NCI-H1105 treated with DMSO at 0.1 percent for 48 hours (cell line): ENCODE data around the gene AP1M1.

Source experiments
- DNase-seq: peaks from one replicate; lab custom pipeline; 2025; lab: John Stamatoyannopoulos, UW

The AP1M1 gene

GRCh38 chr19:16185768-16186123 lies 12.0 kb upstream of the AP1M1 start:
- DNase-seq = peak; percentile 44

GRCh38 chr19:16188521-16188920 lies 9.2 kb upstream of the AP1M1 start:
- no peak for DNase-seq

- DNase-seq = no peak
These were observed 7.5 kb upstream of the AP1M1 start for GRCh38 chr19:16190198-16190597.

- DNase-seq = no peak
These were observed 7.0 kb upstream of the AP1M1 start for GRCh38 chr19:16190736-16191135.

DNA sequence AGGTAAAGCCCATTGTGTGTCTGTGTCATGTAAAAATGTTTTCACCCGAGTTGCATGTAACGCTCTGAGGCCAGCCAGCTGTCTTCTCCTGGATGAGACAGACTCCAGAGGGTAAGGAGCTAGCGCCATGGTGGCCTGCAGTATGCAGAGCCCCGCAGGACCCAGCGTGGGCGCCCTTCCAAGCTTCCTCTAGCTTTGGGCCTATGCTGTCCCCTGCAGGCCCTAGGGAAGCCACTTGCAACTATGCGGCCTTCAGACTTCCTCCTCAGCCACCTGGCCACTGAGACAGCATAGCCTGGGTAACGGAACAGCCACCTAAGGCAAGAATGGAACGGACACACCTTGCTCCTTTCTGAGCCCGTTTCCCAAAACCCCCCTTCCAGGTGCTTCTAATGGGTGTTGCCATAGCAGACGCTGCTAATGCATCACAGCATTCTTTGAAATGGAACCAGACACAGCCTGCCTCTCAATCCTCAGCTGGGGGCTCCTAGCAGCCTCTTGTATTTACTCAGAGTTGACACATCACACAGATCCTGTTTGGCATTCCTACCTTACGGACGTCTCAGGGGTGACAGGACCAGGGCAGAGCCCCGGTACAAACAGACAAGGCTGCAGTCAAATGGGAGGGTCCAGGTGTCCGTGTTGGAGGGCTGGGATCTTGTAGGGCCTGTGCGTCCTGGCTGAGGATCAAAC lies 6.3 kb upstream of the AP1M1 start:
- DNase-seq = no peak

GRCh38 chr19:16193466-16193865 lies 4.2 kb upstream of the AP1M1 start:
- no peak for DNase-seq

DNA sequence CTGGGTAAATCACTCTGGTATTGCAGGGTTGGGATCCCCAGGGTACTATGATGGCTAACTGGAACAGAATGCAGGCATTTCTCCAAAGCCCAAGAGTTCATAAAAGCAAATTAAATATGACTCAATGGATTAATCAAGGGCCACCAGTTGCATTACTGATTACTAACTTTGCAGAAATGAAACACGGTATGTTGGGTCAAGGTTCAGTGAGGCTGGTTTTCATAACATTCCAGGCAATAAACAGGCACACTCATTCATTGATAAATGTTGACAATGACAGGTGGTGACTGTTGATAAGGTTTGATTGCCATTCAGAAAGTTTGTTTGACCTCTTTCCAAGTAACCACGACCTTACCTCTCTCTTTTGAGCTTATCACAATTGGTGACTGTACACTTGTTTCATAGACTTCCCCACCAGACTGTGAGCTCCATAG lies 506 bp upstream of the AP1M1 start:
- no peak for DNase-seq

GRCh38 chr19:16198370-16198651 lies 600 bp downstream of the AP1M1 start:
- DNase-seq = no peak

DNA sequence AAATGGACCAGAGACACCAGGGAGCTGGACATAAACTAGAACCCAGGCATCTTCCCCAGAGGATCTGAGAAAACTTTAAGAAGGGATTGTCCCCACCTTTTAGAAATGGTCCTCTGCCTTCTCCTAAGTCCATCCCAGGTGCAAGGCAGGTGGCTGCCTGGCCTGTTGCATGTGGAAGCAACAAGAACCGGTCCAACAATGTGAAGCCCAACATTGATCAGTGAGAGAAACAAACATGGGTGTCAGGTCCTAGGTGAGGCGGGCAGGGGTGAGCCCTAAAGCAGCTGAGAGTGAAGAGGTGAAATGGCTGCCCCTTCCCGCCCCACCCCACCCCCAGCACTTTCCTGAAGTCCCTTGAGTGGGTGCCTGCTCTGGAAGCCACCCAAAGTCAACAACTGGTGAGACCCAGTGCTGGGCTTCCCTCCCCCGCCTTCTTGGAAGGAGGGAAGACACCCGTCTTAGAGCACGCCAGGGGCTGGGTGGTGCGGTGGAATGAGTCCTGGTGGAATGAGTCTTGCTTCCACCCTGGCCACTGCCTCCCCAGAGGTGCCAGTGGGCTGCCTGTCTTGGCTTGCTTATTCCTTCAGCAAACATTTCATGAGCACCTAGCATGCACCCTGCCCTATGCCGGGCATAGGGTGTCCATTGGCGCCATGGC lies 1.7 kb downstream of the AP1M1 start:
- DNase-seq = no peak

DNA sequence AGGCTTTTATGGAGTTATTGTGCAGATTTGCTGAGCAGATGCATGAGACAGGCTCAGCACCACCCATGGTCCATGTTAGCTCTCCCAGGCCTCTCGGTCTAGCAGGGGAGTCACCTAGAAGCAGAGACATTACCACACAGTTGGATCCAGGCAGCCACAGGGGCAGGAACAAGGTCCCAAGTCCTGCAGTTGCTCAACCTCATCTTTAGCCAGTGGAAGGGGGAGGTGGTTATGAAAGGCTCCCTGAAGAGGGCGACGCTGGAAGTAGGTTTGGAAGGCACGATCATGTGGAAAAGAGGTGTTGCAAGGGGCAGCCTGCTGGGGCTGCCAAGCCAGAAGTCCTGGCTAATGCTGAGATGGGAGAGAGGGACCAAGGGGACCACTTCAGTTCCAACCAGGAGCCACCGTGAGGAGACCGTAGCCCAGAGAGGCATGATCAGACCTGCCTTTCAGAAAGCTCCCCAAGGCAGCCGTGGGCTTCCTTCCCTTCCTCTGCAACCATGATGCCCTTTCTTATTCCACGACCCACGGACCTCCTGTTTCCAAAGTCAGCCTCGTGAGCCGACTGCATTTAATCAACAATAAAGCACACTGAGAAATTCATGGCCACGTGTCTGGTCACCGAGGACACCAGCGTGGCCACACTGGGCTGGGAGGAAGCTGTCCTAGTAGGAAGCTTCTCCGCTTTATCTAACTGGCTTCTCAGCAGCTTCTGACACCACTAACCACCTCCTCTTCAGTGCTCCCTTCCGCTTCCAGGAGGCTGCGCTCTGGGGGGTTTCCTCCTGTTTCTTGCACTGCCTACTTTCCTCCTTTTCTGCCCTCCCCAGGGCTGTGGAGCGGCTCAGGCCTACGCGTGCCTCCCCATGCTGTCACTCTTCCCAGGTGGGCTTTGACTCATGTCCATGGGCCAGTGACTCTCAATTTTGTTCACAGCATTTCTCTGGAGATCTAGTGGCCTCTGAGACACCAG lies 2.6 kb downstream of the AP1M1 start:
- no peak for DNase-seq

DNA sequence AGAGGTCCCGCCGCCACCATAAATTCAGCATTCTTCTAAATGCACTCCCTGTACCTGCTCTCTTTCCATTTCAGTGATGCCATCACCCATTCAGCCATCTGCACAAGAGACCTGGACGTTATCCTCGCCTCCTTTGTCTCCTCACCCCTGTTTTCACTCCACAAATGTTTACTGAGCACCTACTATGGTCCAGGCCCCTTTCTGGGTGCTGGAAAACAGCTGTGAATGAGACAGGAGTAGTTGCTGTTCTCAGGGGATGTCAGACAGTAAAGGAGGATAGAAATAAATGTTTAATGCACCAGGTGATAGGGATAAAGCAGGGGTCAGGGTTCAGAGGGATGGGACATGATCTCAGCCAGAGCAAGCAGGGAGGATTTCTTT lies 3.3 kb downstream of the AP1M1 start:
- DNase-seq = no peak

GRCh38 chr19:16202320-16203255 lies 4.9 kb downstream of the AP1M1 start:
- DNase-seq = no peak

GRCh38 chr19:16203256-16204004 lies 5.7 kb downstream of the AP1M1 start:
- DNase-seq = no peak

DNA sequence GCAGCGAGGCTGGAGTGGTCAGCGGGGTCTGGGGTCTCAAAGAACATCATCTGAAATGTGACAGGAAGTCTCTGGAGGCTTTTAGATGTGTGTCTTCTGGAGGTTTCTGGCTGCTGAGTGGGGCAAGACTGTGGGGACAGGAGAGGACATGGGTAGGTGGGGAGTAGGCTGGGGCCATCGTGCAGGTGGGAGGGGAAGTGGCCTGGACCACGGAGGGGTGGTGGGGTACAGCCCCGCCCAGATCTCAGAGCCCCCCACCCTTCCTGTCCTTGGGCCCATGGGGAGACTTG lies 6.2 kb downstream of the AP1M1 start:
- no peak for DNase-seq

GRCh38 chr19:16205205-16206045 lies 7.7 kb downstream of the AP1M1 start:
- no peak for DNase-seq

GRCh38 chr19:16206046-16206605 lies 8.4 kb downstream of the AP1M1 start:
- DNase-seq = no peak

DNA sequence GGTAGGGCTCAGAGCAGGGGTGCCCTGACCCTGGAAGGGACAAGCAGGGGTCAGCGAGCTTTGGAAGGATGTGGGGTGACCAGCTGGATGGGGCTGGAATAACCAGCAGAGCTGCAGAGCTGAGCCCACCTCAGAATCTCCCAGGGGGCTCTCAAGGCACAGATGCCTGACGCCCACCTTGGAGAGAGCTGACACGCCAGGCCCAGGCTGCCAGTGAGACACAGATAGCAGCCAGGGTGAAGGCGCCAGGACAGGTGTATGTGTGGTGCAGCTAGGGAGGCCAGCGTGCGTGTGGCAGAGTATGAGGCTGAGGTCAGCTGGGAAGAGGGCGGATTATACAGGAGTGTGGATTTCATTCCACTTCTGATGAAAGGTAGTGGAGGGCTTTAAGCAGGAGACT lies 8.9 kb downstream of the AP1M1 start:
- DNase-seq = no peak

- no peak for DNase-seq
These were observed 9.4 kb downstream of the AP1M1 start for GRCh38 chr19:16207063-16207462.

DNA sequence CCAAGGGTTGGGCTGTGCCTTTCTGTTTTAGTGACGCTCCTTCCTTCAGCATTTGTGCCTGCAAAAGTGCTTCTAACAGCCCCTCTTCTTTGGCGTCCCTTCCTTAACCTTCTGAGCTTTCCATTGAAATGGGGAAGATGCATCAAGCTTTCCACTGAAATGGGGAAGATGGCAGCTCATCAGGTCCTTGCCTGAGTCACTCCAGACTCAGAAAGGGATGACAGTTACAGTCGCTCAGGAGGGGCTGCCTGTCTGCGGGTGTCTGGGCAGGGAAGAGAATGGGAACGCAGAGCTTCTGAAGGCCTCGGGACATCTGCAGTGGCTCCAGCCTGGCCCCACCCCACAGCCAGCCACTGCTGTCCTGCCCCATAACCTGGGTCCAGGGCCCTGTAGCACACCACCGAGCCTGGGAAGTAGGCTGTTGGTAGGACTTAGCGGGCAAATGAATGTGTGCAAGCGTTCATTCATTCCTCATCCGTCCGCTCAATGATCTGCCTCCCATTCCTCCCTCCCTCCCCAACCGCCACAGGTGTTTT lies 9.8 kb downstream of the AP1M1 start:
- DNase-seq = no peak
